K562 (cell line): Measurements from ENCODE around the gene UROS. TPM values are rescaled to one million over a fixed set of nuclear protein-coding genes. Genes with fewer than 3 reads are reported as not detected.

Experiments used
- CHD7 ChIP-seq: fragments of 200-600 bp; sonication (generic); IDR thresholded peaks from one replicate; pipeline ENCODE4 v1.6.1; 2012; ENCODE audit warnings: mild to moderate bottlenecking, low read depth, low read length, inconsistent platforms
- ETV5 ChIP-seq: sonication (generic); formaldehyde crosslinking; IDR thresholded peaks from 2 replicates; pipeline ENCODE4 v1.4.0; 2020; ENCODE audit warnings: low read depth, mild to moderate bottlenecking, missing genetic modification reagents
- HNRNPLL ChIP-seq: fragments of 200-400 bp; formaldehyde crosslinking; IDR thresholded peaks from 2 replicates; pipeline ENCODE4 v1.6.1; 2017; ENCODE audit warnings: low read length, low read depth, mild to moderate bottlenecking; ENCODE audit not compliant: poor library complexity, severe bottlenecking
- PHB ChIP-seq: fragments of 250-450 bp; sonication (Bioruptor Pico); IDR thresholded peaks from 2 replicates; pipeline ENCODE4 v1.5.0; 2021
- TCF7 ChIP-seq: sonication (generic); IDR thresholded peaks from 2 replicates; pipeline ENCODE4 v1.6.1; 2016; ENCODE audit warnings: antibody characterized with exemption, borderline replicate concordance
- ZBTB11 ChIP-seq, 3 experiments: fragments of 200-800 bp in 1 of 3; fragments of 250-450 bp in 1 of 3; fragments of 450-650 bp in 1 of 3; sonication (Bioruptor Pico) in 1 of 3; sonication (Bioruptor generic) in 1 of 3; formaldehyde crosslinking in 1 of 3; IDR thresholded peaks; 2 replicates each; pipeline versions ENCODE4 v1.6.1 to v1.8.0; 2016 to 2022; ENCODE audit warnings: mild to moderate bottlenecking in 2 of 3, missing genetic modification characterization in 2 of 3, missing compliant biosample characterization in 1 of 3, moderate library complexity in 1 of 3
- ZBTB9 ChIP-seq: fragments of 450-650 bp; formaldehyde crosslinking; IDR thresholded peaks from 2 replicates; pipeline ENCODE4 v1.4.0; 2020; ENCODE audit warnings: mild to moderate bottlenecking, moderate library complexity
- ZNF644 ChIP-seq: fragments of 200-800 bp; sonication (Bioruptor generic); IDR thresholded peaks from 2 replicates; pipeline ENCODE4 v1.6.1; 2016; ENCODE audit warnings: low read depth, missing genetic modification characterization, missing compliant biosample characterization
- polyA plus RNA-seq, 8 experiments: library from polyadenylated mRNA; depleted of rRNA in 4 of 8; stranded (reverse) in 5 of 8; unstranded in 3 of 8; fragments of >200 nt; fragmentation: Nextera tagmentation in 2 of 8; fragmentation: Illumina TruSeq in 1 of 8; extraction: Ambion mirVana in 2 of 8; extraction: Trizol in 1 of 8; gene quantifications; 2 replicates each; pipeline versions ENCODE4 v1.2.1 to v1.2.3, GENCODE V29; 2011 to 2014; ENCODE audit warnings: inconsistent platforms in 1 of 8, missing spikeins in 1 of 8
- total RNA-seq, 7 experiments: library from RNA; depleted of rRNA in 6 of 7; stranded (reverse); fragments of >200 nt in 6 of 7; fragmentation: Illumina TruSeq in 2 of 7; extraction: Trizol in 2 of 7; gene quantifications; 2 replicates each; pipeline versions ENCODE4 v1.2.1 to v1.2.3, GENCODE V29; 2011 to 2021; ENCODE audit warnings: low replicate concordance in 1 of 7

Gene UROS
- total and polyA plus RNA-seq, 9 of the 15 experiments (the other 6 are each of a cell fraction or from before 2014, with no cell fraction given), result 6.4 to 39.1 (median 32.3) TPM

GRCh38 chr10:125797424-125797823 is 25.6 kb downstream of the UROS start (continued):
- TF ChIP-seq CHD7 (no peak), ZBTB11 (CRISPR knock-in tag; IDR thresholded peaks at IDR 0.05) (no peak), ZNF644 (tag) (no peak), PHB (CRISPR knock-in tag) (no peak), HNRNPLL (no peak), TCF7 (no peak), ETV5 (no peak), ZBTB9 (no peak)
